HK-2 (cell line): ENCODE measurements around the gene CD2AP.
"Not testable (repeated sequence)": the region's sequence is repeated elsewhere in the genome, so short reads cannot be mapped to it uniquely, and the experiment has no call there.

Experiments used
- DNase-seq: peaks from one replicate; pipeline ENCODE4 v3.0.0-alpha.2; 2018; ENCODE audit not compliant: unreplicated experiment

Gene CD2AP

DNA sequence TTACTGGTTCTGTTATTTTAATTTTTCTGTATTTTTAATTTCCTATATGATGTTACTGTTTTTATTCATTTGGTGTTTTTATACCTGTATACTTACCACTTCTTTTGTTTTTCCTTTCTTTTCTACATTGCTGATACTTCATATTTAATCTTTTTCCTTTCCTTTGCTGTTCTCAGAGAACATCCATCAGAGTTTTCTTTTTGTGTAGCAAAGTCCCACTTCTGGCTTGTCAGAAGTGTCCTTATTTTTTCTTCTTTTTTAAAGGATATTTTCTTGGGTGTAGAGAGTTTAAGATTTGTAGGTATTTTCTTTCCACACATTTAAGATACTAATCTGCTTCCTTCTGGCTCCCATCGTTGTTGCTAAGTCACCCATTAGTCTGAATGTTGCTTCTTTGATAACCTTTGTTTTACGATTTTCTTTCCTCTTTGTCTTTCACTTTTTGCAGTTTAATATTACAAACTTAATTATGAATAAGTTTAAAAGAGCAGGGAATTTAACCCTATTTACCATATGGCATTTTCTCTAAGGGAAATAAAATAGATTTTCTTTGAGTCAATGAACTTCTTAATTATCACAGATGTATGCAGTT lies 18.5 kb downstream of the CD2AP start:
- no peak for DNase-seq

GRCh38 chr6:47496935-47497579 lies 19.5 kb downstream of the CD2AP start:
- DNase-seq = no peak

- DNase-seq = no peak
These were observed 25.3 kb downstream of the CD2AP start for GRCh38 chr6:47502920-47503319.

DNA sequence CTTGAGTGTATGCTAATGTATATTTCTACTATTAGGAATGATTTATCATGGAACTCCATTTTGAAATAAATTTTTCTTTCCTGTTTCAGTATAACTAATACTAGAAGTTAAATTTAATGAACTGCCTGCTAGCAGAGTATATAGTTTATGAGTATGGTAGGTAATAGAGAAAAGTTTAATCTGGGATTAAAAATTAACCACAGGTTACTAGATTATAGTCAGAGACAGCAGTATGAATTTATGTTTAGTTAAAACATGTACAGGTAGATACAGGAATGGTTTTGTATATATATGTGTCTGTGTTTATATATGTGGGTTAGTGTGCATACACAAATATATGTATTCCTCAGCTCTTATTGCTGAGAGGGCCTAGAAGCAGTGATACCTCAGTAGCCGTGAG lies 32.3 kb downstream of the CD2AP start:
- DNase-seq = no peak

DNA sequence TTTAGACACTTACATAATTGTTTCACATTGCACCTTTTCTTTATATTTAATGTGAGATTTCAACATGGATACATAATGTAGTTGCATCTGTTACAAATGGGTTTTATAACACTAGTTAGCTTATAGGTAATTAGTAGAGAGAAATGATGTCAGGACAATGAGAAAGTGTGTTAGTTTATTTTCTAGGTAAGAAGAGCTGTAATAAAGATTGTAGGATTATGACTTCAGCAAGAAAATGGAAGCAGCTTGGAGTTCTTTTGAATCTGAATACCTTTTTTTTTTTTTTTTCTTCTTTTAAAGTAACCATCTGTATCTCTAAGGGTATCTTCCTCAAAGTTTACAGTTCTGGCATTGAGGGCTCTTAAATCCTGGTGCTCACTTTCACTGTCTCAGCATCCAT lies 35.3 kb downstream of the CD2AP start:
- DNase-seq = no peak

GRCh38 chr6:47519279-47519678 lies 41.7 kb downstream of the CD2AP start:
- no peak for DNase-seq

- DNase-seq = no peak
These were observed 42.7 kb downstream of the CD2AP start for GRCh38 chr6:47520282-47520681.

GRCh38 chr6:47521961-47522360 lies 44.4 kb downstream of the CD2AP start:
- no peak for DNase-seq

DNA sequence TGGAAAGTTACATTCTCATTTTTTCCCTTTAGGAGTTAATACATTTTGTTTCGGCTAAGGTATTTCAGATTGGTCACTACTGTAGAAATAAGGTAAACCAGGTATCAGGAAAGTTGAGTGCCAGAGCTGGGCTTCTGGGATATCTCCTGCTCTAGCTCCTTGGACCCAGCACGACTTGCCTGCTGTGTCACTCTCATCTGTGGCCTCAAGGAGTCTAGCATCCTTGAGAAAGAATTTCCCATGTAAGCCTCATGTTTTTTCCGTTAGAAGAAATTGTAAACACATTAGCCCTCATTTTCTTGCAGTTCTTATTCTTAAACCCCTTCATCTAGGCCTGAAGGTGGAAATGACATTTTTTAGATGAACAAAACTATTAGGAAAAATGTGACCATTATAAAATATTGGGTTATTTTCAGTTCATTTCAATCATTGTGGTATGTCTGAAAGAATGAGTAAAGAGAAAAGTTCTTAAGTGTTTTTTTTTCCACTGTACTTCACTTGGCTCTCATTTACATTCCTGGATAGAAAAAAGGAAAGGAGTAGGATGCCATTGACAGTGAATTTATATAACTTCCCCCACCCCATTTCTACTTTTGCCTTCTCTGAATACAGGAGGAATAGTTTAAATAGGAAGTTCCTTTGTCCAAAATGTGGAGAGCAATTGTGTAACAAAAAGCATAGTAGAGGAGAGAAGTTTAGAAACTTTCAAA lies 46.7 kb downstream of the CD2AP start:
- DNase-seq = no peak

DNA sequence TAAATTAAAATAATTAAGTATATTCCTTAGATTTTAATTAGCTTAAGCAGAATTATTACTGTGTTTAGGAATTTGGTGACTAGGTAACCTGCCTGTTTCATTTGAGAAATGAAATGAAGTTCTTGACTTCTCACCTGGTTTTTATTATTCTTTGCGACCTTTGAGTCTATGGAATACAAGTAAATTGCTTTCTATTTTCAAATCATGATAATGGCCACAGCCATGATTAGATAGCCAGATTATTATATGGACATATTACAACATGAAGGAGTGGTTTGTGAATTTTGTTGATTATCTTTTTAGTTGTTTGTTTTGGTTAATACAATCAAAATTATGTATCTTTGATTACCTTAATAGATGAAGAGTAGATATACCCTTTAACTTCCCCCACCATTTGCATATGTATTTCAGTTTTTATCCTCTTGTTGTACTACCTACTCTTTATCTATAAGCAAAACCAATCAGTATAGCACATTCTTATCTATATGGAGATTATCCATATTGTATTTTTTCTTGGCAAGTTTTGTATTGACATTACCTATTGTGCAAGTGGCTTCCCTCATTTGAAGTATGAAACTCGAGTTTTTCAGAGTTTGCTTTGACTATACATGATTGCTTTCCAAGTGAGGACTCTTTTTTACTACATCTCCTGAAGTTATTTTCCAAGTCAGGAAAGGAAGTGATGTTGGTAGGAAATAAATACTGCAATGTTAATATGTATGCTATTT lies 47.9 kb downstream of the CD2AP start:
- DNase-seq = no peak

DNA sequence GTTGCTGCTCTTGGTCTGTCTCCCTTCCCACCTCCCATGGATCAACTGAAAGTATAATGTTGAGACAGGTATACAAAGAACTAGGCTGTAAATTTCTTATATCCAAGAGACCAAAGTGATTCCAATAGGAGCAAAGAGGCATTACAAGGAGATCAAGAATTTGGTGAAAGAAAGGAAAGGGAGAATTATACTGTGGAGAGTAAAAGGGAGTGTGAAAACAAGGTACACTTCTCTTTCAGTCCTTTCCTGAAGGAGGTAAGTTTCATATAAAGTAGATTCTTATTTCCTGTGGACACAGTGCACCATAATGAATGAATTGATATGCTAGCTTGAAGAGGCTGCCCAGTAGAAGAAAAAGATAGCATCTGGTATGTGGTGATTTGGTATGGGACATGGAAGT lies 49.7 kb downstream of the CD2AP start:
- no peak for DNase-seq

- DNase-seq = no peak
These were observed 52.1 kb downstream of the CD2AP start for GRCh38 chr6:47529734-47530133.

DNA sequence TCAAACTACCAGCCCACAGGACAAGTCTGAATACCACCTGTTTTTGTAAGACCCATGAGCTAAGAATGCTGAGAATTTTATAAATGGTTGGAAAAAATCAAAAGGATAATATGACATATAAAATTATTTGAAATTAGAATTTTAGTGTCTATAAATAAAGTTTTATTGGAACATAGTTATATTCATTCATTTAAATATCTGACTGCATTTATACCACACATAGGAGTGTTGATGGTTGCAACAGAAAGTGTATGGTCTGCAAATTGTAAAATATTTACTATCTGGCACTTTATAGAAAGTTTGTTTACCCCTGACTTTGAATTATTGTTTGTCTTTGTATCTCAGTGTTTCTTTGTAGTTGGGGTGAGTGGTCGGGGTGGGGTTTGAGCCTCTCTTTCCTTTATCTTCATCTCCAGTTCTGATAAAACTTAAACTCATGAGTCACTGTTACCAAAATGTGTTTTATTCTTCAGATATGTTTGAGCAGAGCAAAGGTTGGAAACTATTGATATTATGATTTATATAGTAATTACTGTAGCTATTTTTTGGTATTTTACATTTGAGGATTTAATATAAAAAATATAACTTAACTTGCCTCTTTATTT lies 55.5 kb downstream of the CD2AP start:
- DNase-seq = no peak

- no peak for DNase-seq
These were observed 56.5 kb downstream of the CD2AP start for GRCh38 chr6:47534063-47534462.

GRCh38 chr6:47535316-47536225 lies 58.0 kb downstream of the CD2AP start:
- DNase-seq = no peak

DNA sequence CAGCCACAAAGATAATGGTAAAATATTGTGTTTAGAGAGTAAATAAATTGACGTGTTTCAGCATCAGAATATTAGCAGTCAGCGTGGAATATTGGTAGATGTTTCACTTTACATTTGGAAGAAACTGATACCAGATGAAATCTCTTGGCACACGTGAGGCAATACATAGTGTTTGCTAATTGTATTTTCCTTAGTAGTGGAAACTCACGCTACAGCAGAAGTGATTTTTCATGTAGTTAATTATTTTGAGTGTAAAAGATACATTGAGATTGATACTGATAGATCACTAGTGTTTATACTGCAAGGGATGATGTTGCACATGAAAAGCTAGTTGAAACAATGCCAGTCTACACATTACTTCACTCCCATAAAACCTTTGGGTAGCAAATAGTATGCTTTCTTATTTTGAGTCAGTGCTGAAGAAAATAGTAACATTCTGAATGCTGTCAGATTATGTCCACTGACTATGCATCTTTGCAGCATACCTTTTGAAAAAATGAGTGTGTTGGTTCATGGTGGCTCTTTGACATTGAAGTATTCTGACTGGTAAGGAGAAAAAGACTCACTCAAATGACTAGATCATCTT lies 59.3 kb downstream of the CD2AP start:
- no peak for DNase-seq

DNA sequence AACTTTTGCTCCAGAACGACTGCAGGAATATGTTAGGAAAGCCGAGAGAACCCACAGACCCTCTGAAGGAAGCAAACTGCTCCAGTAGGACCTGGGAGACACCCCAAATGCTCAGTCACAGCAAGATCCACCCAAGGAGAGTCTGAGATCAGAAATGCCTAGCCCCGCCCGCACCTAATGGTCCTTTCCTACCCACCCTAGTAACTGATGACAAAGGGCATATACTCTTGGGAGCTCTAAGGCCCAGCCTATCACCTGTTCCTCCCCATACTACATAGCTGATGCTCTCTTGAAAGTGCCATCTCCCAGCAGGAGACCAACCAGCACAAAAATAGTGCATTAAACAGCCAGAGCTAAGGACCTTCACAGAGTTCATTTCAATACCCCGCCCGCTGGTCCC lies 67.6 kb downstream of the CD2AP start:
- DNase-seq = no peak

DNA sequence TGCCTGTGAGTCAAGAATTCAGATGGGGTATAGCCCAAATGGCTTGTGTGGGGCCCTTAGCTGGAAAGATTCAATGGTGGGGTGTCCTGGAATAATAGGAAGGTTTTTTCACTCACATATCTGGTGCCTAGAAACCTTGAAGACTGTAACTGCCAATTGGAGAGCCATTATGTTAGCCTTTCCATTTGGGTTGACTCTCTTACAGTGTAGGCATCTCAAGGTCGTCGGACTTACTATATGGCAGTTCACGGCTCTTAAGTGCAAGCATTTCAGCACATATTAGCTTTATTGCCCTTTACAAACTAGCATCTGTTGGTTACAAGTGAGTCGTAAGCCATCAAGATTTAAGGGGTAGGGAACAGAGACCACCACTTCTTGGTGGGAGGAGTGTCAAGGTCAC lies 74.1 kb downstream of the CD2AP start:
- no peak for DNase-seq

DNA sequence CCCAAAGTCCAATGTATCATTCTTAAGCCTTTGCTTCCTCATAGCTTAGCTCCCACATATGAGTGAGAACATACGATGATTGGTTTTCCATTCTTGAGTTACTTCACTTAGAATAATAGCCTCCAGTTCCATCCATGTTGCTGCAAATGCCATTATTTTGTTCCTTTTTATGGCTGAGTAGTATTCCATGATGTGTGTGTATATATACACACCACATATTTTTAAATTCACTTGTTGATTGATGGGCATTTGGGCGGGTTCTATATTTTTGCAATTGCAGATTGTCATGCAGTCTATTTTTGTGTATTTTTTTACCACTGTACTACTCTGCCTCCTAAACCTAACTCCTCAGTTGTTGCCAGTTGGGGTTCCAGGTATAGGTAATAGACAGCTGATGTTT lies 74.7 kb downstream of the CD2AP start:
- DNase-seq = no peak

- DNase-seq = not testable (repeated sequence)
These were observed 75.7 kb downstream of the CD2AP start for GRCh38 chr6:47553243-47553642.

- not testable (repeated sequence) for DNase-seq
These were observed 78.9 kb downstream of the CD2AP start for GRCh38 chr6:47556459-47556858.
